Measurements from ENCODE around the gene STRADB. TPM values are rescaled to one million over a fixed set of nuclear protein-coding genes. Genes with fewer than 3 reads are reported as not detected.

STRADB gene
- total and polyA plus RNA-seq, 2 of the 4 experiments (the other 2 are of a cell fraction): 14.9 to 31.5 TPM

GRCh38 chr2:201419057-201419635 lies 32.4 kb upstream of the STRADB start:
- Histone ChIP-seq H2BK120ac (ENCODE audit: low read depth, low read length) (no peak overlapping the region), H4K8ac (ENCODE audit: low read depth in 2 of 2, low read length in 2 of 2) (no peak overlapping the region; a peak in 1 of 4 replicates), H2BK15ac (ENCODE audit: low read depth, low read length) (no peak overlapping the region), H3K4me2 (ENCODE audit: low read depth, low read length) (no peak overlapping the region), H3K9me3 (ENCODE audit: control insufficient read depth, insufficient read depth, low read length) (no peaks in the 10 kb centered on the region), H3K79me1 (ENCODE audit: low read depth in 1 of 2, low read length in 2 of 2) (peaks cover 13 to 48% of the 10 kb centered on the region in 2 experiments), H4K5ac (ENCODE audit: low read depth, low read length) (no peak overlapping the region), H2AK5ac (ENCODE audit: low read depth, low read length) (no peak overlapping the region), H3K27me3 (ENCODE audit: control insufficient read depth, insufficient read depth, low read length) (no peaks in the 10 kb centered on the region), H3K4me3 (ENCODE audit: insufficient read depth, low read depth, low read length) (no peak overlapping the region), H2AK9ac (replicated peaks; ENCODE audit: low read depth, low read length, poor library complexity) (no peak overlapping the region), H3K4me1 (ENCODE audit: control insufficient read depth, insufficient read depth, low read length) (peaks cover 11% of the 10 kb centered on the region), H3K36me3 (ENCODE audit: control insufficient read depth, insufficient read depth, low read length) (peaks cover 6% of the 10 kb centered on the region; the same call in 1 of the 2 replicates), H4K20me1 (ENCODE audit: insufficient read depth, low read length) (peaks cover 3% of the 10 kb centered on the region; the same call in 1 of the 2 replicates), H2BK20ac (ENCODE audit: low read depth, low read length) (no peak overlapping the region), H3K56ac (ENCODE audit: extremely low read depth, insufficient read depth, low read length) (no peak overlapping the region), H3K4ac (ENCODE audit: low read depth, low read length) (no peak overlapping the region), H4K91ac (ENCODE audit: insufficient read depth, low read depth, low read length) (no peak overlapping the region), H3K23ac (ENCODE audit: low read depth, low read length) (no peak overlapping the region), H3K18ac (ENCODE audit: low read depth, low read length) (no peak overlapping the region), H3K9ac (ENCODE audit: low read depth, low read length) (no peak overlapping the region), H3K27ac (ENCODE audit: insufficient read depth, low read length) (0 out of 2 replicates have a peak overlapping the region, but pooled peaks have one; percentile 21), H2AFZ (replicated peaks; ENCODE audit: low read length, poor library complexity) (no peak overlapping the region), H3K14ac (replicated peaks; ENCODE audit: low read depth, low read length) (no peak overlapping the region), H2BK5ac (ENCODE audit: low read depth, low read length, poor library complexity, severe bottlenecking) (peak overlapping the region; percentile 21), H3K9me1 (ENCODE audit: insufficient read depth, low read length) (peaks cover 9% of the 10 kb centered on the region)
- dilution Hi-C loops (cut with HindIII; ENCODE audit: low sequenced_read_pairs, unreplicated experiment): no loop called here
- WGBS, 2 experiments (ENCODE audit: extremely low coverage in 2 of 2, insufficient read length in 1 of 2): no CpG with 5 or more reads among the region's 3 CpGs
- DNase-seq: no peak
- intact Hi-C loops (cut with micrococcal nuclease): no loop called here
- in situ Hi-C loops (cut with MboI; ENCODE audit: low sequenced_read_pairs): no loop called here
- ATAC-seq (ENCODE audit: low read depth): no peak
- ChIA-PET CTCF (no interaction called here), POLR2A (ENCODE audit: unreplicated experiment) (no interaction called here)
- no TSS peak for BruUV-seq (replicated peaks)
- no peak for TF ChIP-seq CEBPB (IDR thresholded peaks at IDR 0.05; ENCODE audit: low read depth, low read length)
- TF ChIP-seq MAFK (IDR thresholded peaks at IDR 0.05; ENCODE audit: low read depth, low read length): no peak
- no peak for TF ChIP-seq MAZ (IDR thresholded peaks at IDR 0.05; ENCODE audit: borderline replicate concordance, low read depth, low read length)
- TF ChIP-seq MXI1 (IDR thresholded peaks at IDR 0.05; ENCODE audit: borderline replicate concordance, low read depth, low read length): no peak
- TF ChIP-seq POLR2A (IDR thresholded peaks at IDR 0.05; ENCODE audit: low read depth, low read length): no peak
- no peak for TF ChIP-seq USF2 (IDR thresholded peaks at IDR 0.05; ENCODE audit: low read depth, low read length)
